Measurements from ENCODE around the gene PAM16. TPM values are rescaled to one million over a fixed set of nuclear protein-coding genes. Genes with fewer than 3 reads are reported as not detected.
A peak's percentile ranks its signal among the peaks of the same experiment; 100 is the strongest.
"Not testable (repeated sequence)": the region's sequence is repeated elsewhere in the genome, so short reads cannot be mapped to it uniquely, and the experiment has no call there.

PAM16 gene
- total RNA-seq: 10 to 100 TPM; 26.5 to 40.5 (median 29.2) TPM

- WGBS, 2 donors (ENCODE audit: low coverage in 1 of 2): 0% methylated on average over 3 to 26 of the region's 81 CpGs
- peaks cover 0 to 22% (median 16%) of the 10 kb centered on the region in 4 donors for H3K4me1 ChIP-seq
- intact Hi-C loops (cut with DNase I; ENCODE audit: low total_unique reads) (loop anchor here (10.0 kb wide), 1 partner anchor 744 kb away; the partner anchor contains the start of gene EEF2KMT), in situ Hi-C loops (cut with MboI; ENCODE audit: low pct_ligation_motif_present in 1 of 4, low pct_unique_long_range_greater_than_20kb in 1 of 4, low sequenced_read_pairs in 3 of 4) (loop anchor here in 2 of 4 donors (10.0 kb wide), 2 partner anchors 54 to 64 kb away; partner anchors contain the start of gene CORO7 (in 1 of the 2))
- H3K4me3 ChIP-seq: peak within 1 kb of the TSS; percentile 82 to 100 (median 88)
- H3K9me3 ChIP-seq: no peaks in the 10 kb centered on the region
- H3K36me3 ChIP-seq: no peaks in the 10 kb centered on the region
- peak; percentile 99 for DNase-seq
- H3K27ac ChIP-seq: peak within 1 kb of the TSS; percentile 87 to 94 (median 93)
- TF ChIP-seq POLR2A (IDR thresholded peaks at IDR 0.05) (peak; percentile 49), CTCF (IDR thresholded peaks at IDR 0.05) (no peak), EP300 (IDR thresholded peaks at IDR 0.05; ENCODE audit: low read depth) (no peak), POLR2AphosphoS5 (IDR thresholded peaks at IDR 0.05) (peak; percentile 71 to 76 (median 72))
- H3K27me3 ChIP-seq: no peaks in the 10 kb centered on the region
These were observed at the start of gene PAM16 for GRCh38 chr16:4350787-4351659. Gene PAM16 (minus strand): TSS chr16:4351321. CDS start chr16:4351234, 87 bp downstream.

GRCh38 chr16:4399001-4399730 lies 48.0 kb upstream of the PAM16 start:
- TF ChIP-seq POLR2AphosphoS5 (IDR thresholded peaks at IDR 0.05) (no peak), CTCF (IDR thresholded peaks at IDR 0.05) (no peak), EP300 (IDR thresholded peaks at IDR 0.05; ENCODE audit: low read depth) (no peak), POLR2A (IDR thresholded peaks at IDR 0.05) (no peak)
- no peak for DNase-seq
- intact Hi-C loops (cut with DNase I; ENCODE audit: low total_unique reads): no loop called here
- Histone ChIP-seq H3K9me3 (no peaks in the 10 kb centered on the region), H3K4me3 (no peak overlapping the region), H3K27ac (no peak overlapping the region), H3K4me1 (peaks cover 0 to 5% (median 4%) of the 10 kb centered on the region in 4 donors), H3K27me3 (no peaks in the 10 kb centered on the region), H3K36me3 (peaks cover 0 to 5% (median 0%) of the 10 kb centered on the region in 4 donors)
- in situ Hi-C loops (cut with MboI; ENCODE audit: low pct_ligation_motif_present in 1 of 4, low pct_unique_long_range_greater_than_20kb in 1 of 4, low sequenced_read_pairs in 3 of 4): no loop called here
- WGBS, 2 donors (ENCODE audit: low coverage in 1 of 2): 90 to 98% methylated on average over 9 of the region's 9 CpGs

- in situ Hi-C loops (cut with MboI; ENCODE audit: low pct_ligation_motif_present in 1 of 4, low pct_unique_long_range_greater_than_20kb in 1 of 4, low sequenced_read_pairs in 3 of 4): no loop called here
- H3K27me3 ChIP-seq: no peaks in the 10 kb centered on the region
- no peaks in the 10 kb centered on the region for H3K9me3 ChIP-seq
- H3K36me3 ChIP-seq: peaks cover 0 to 5% (median 0%) of the 10 kb centered on the region in 4 donors
- no peak overlapping the region for H3K27ac ChIP-seq
- H3K4me1 ChIP-seq: peaks cover 3 to 14% (median 7%) of the 10 kb centered on the region in 4 donors
- WGBS, 2 donors (ENCODE audit: low coverage in 1 of 2): 84% methylated on average over 9 of the region's 9 CpGs; no CpG with 5 or more reads in 1 of the 2 donors
- TF ChIP-seq POLR2AphosphoS5 (IDR thresholded peaks at IDR 0.05) (no peak), CTCF (IDR thresholded peaks at IDR 0.05) (no peak), EP300 (IDR thresholded peaks at IDR 0.05; ENCODE audit: low read depth) (no peak), POLR2A (IDR thresholded peaks at IDR 0.05) (no peak)
- no peak overlapping the region for H3K4me3 ChIP-seq
- no peak for DNase-seq
- intact Hi-C loops (cut with DNase I; ENCODE audit: low total_unique reads): no loop called here
These were observed 44.1 kb upstream of the PAM16 start for GRCh38 chr16:4395055-4395726.

- H3K27me3 ChIP-seq; H3K4me3 ChIP-seq; H3K9me3 ChIP-seq; H3K36me3 ChIP-seq; intact Hi-C loops (cut with DNase I; ENCODE audit: low total_unique reads); in situ Hi-C loops (cut with MboI; ENCODE audit: low pct_ligation_motif_present in 1 of 4, low pct_unique_long_range_greater_than_20kb in 1 of 4, low sequenced_read_pairs in 3 of 4); DNase-seq: not testable (repeated sequence)
- Histone ChIP-seq H3K4me1 (peaks cover 3 to 14% (median 7%) of the 10 kb centered on the region in 4 donors), H3K27ac (peak overlapping the region in 1 of 4 donors; percentile 35)
- 94 to 100% methylated on average over 2 to 15 of the region's 15 CpGs for WGBS, 2 donors (ENCODE audit: low coverage in 1 of 2)
These were observed 42.7 kb upstream of the PAM16 start for GRCh38 chr16:4393850-4394249.
